ENCODE data around the gene PTMS. TPM values are rescaled to one million over a fixed set of nuclear protein-coding genes. Genes with fewer than 3 reads are reported as not detected.
A peak's percentile ranks its signal among the peaks of the same experiment; 100 is the strongest.

Gene PTMS
- total RNA-seq, 1 donor from 2014 or later = 320 TPM

DNA sequence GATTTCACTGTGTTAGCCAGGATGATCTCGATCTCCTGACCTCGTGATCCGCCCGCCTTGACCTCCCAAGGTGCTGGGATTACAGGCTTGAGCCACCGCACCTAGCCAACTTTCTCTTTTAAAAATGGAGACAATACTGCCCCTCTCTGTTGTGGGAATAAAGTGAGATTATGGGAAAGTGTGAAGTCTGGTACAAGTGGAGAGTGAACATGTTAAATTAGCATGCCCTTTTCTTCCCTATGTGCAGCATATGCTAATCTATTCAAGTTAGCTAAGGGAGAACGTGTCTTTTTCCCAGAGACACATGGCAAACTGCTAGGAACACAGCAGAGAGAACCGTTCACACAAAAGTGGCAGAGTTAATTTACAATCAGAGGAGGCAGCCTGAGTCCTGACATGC lies 40.8 kb upstream of the PTMS start:
- peaks cover 15% of the 10 kb centered on the region for H3K36me3 Mint-ChIP-seq
- H3K27ac Mint-ChIP-seq = no peak overlapping the region
- H3K4me3 Mint-ChIP-seq = peak overlapping the region; percentile 76
- peaks cover 17% of the 10 kb centered on the region for H3K4me1 Mint-ChIP-seq
- no peak for DNase-seq (ENCODE audit: low spot score in 2 of 2, unreplicated experiment in 2 of 2)
- peaks cover 4% of the 10 kb centered on the region for H3K9me3 Mint-ChIP-seq
- H3K27me3 Mint-ChIP-seq (ENCODE audit: low read depth) = peaks cover 10% of the 10 kb centered on the region
- TF ChIP-seq, protein P1, sequence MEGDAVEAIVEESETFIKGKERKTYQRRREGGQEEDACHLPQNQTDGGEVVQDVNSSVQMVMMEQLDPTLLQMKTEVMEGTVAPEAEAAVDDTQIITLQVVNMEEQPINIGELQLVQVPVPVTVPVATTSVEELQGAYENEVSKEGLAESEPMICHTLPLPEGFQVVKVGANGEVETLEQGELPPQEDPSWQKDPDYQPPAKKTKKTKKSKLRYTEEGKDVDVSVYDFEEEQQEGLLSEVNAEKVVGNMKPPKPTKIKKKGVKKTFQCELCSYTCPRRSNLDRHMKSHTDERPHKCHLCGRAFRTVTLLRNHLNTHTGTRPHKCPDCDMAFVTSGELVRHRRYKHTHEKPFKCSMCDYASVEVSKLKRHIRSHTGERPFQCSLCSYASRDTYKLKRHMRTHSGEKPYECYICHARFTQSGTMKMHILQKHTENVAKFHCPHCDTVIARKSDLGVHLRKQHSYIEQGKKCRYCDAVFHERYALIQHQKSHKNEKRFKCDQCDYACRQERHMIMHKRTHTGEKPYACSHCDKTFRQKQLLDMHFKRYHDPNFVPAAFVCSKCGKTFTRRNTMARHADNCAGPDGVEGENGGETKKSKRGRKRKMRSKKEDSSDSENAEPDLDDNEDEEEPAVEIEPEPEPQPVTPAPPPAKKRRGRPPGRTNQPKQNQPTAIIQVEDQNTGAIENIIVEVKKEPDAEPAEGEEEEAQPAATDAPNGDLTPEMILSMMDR (IDR thresholded peaks at IDR 0.05; ENCODE audit: unreplicated experiment) = no peak

GRCh38 chr12:6729186-6729585 lies 37.0 kb upstream of the PTMS start:
- DNase-seq (ENCODE audit: low spot score in 2 of 2, unreplicated experiment in 2 of 2) = no peak
- Mint-ChIP-seq H3K27me3 (ENCODE audit: low read depth) (no peaks in the 10 kb centered on the region), H3K9me3 (no peaks in the 10 kb centered on the region), H3K27ac (no peak overlapping the region), H3K4me1 (peaks cover 11% of the 10 kb centered on the region), H3K4me3 (no peak overlapping the region), H3K36me3 (peaks cover 26% of the 10 kb centered on the region)
- TF ChIP-seq, protein P1 (IDR thresholded peaks at IDR 0.05; ENCODE audit: unreplicated experiment) = no peak

GRCh38 chr12:6730169-6730568 lies 36.0 kb upstream of the PTMS start:
- Mint-ChIP-seq H3K27me3 (ENCODE audit: low read depth) (no peaks in the 10 kb centered on the region), H3K4me3 (no peak overlapping the region), H3K9me3 (no peaks in the 10 kb centered on the region), H3K4me1 (peaks cover 5% of the 10 kb centered on the region), H3K36me3 (peaks cover 27% of the 10 kb centered on the region), H3K27ac (no peak overlapping the region)
- TF ChIP-seq, protein P1 (IDR thresholded peaks at IDR 0.05; ENCODE audit: unreplicated experiment) = peak; percentile 32
- no peak for DNase-seq (ENCODE audit: low spot score in 2 of 2, unreplicated experiment in 2 of 2)

DNA sequence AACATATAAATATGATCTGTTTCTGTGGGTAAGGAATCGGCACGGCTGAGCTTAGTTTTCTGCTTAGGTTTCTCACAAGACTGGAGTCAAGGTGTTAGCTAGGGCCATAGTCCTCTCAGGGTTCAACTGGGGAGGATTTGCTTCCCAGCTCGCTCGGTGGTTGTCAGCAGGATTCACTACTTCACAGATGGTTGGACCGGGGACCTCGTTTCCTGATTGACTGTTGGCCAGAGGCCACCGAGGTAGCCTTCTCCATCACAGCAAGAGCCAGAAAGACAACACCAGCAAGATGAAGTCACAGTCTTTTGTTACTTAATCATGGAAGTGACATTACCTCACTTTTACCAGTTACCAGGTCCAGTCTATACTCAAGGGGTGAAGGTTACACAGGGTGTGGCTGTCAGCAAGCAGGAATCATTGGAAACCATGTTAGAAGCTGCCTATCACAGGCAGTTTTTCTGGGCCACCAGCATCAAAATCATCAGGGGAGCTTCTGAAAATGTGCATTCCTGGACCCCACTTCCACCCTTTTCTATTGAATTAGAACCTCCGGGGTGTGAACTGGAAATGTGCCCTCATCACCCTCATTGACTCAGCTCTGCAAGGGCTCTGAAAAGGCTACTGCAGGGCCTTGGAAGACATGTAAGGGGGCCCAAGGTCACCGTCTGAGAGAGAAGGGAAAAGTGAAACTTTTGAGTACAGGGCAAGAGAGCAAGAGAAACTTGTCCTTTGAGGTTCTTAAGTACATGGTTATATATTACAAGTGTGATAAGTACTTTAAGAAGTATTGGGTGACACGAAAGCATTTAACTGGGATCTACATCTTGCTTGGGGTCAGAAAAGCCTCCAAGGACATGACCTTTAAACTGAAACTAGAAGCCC lies 31.4 kb upstream of the PTMS start:
- H3K4me1 Mint-ChIP-seq = peaks cover 9% of the 10 kb centered on the region
- H3K36me3 Mint-ChIP-seq = peaks cover 20% of the 10 kb centered on the region
- no peak for DNase-seq (ENCODE audit: low spot score in 2 of 2, unreplicated experiment in 2 of 2)
- no peaks in the 10 kb centered on the region for H3K27me3 Mint-ChIP-seq (ENCODE audit: low read depth)
- no peak overlapping the region for H3K4me3 Mint-ChIP-seq
- no peak overlapping the region for H3K27ac Mint-ChIP-seq
- TF ChIP-seq, protein P1 (IDR thresholded peaks at IDR 0.05; ENCODE audit: unreplicated experiment) = no peak
- H3K9me3 Mint-ChIP-seq = no peaks in the 10 kb centered on the region

DNA sequence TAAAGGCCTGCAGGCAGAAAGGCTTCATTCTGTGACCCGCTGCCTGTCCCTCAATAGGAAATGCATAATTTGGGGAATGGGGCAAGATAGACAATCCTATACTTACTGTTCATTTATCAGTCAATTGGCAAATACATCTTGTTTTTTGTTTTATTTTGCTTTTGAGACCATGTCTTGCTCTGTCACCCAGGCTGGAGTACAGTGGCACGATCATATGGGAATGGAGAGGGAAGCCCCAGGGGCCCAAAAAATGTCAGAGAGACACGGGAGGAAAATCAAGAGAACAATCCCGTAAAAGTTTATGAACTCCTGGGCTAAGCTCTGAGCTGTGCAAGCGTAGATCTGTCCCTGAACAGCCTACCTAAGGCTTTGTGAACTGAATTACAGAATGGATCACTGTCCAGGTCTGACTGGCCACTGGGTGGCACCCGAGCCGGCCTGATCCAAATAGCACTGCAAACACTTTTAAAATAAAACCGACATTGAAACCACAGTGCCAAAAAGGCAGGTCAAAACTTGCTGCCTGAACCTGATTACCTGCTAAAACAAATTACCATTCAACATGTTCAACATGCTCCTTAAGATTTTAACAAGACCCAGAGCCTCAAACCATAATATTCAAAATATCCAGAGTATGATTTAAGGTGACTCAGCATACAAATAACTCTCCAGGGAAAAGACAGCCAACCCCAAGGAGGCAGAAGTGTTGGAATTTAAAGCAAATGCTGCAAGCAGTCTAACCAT lies 30.5 kb upstream of the PTMS start:
- peak overlapping the region; percentile 36 for H3K27ac Mint-ChIP-seq
- H3K4me3 Mint-ChIP-seq = no peak overlapping the region
- DNase-seq (ENCODE audit: low spot score in 2 of 2, unreplicated experiment in 2 of 2) = peak in 1 of 2 experiments; percentile 63
- TF ChIP-seq, protein P1 (IDR thresholded peaks at IDR 0.05; ENCODE audit: unreplicated experiment) = peak; percentile 47
- no peaks in the 10 kb centered on the region for H3K9me3 Mint-ChIP-seq
- no peaks in the 10 kb centered on the region for H3K27me3 Mint-ChIP-seq (ENCODE audit: low read depth)
- H3K4me1 Mint-ChIP-seq = peaks cover 9% of the 10 kb centered on the region
- H3K36me3 Mint-ChIP-seq = peaks cover 14% of the 10 kb centered on the region
